Measurements from ENCODE around the gene PTPRG. TPM values are rescaled to one million over a fixed set of nuclear protein-coding genes. Genes with fewer than 3 reads are reported as not detected.
A peak's percentile ranks its signal among the peaks of the same experiment; 100 is the strongest.

The PTPRG gene
- total and polyA plus RNA-seq, 2 experiments from 2014 or later = 24.4 to 131 TPM

GRCh38 chr3:61740494-61740893 is 179.1 kb downstream of the PTPRG start:
- no peak overlapping the region for H3K4me3 Mint-ChIP-seq
- H3K9me3 Mint-ChIP-seq = no peaks in the 10 kb centered on the region; the same call in 2 of the 3 replicates
- no peak overlapping the region for H3K4me2 ChIP-seq
- H3K4me3 ChIP-seq = no peak overlapping the region
- 0 out of 2 replicates have a peak overlapping the region, but pooled peaks have one; percentile 42 for H3K27ac Mint-ChIP-seq
- no peaks in the 10 kb centered on the region for H3K36me3 ChIP-seq (ENCODE audit: insufficient read depth)
- DNase-seq (ENCODE audit: low spot score) (no peak), ATAC-seq (no peak)
- TF ChIP-seq JUNB (IDR thresholded peaks at IDR 0.05; ENCODE audit: unreplicated experiment) (no peak), NANOG (IDR thresholded peaks at IDR 0.05; ENCODE audit: borderline replicate concordance) (no peak), ZNF331 (CRISPR knock-in tag; IDR thresholded peaks at IDR 0.05; ENCODE audit: low read depth) (no peak), CREB1 (CRISPR knock-in tag; IDR thresholded peaks at IDR 0.05; ENCODE audit: low read depth) (no peak), CTCF (conservative IDR thresholded peaks at IDR 0.05; ENCODE audit: low read depth in 2 of 2) (no peak), ZNF114 (CRISPR knock-in tag; IDR thresholded peaks at IDR 0.05) (no peak), POLR2AphosphoS5 (IDR thresholded peaks at IDR 0.05; ENCODE audit: low read depth) (no peak)
- TF ChIP-seq, protein P1, sequence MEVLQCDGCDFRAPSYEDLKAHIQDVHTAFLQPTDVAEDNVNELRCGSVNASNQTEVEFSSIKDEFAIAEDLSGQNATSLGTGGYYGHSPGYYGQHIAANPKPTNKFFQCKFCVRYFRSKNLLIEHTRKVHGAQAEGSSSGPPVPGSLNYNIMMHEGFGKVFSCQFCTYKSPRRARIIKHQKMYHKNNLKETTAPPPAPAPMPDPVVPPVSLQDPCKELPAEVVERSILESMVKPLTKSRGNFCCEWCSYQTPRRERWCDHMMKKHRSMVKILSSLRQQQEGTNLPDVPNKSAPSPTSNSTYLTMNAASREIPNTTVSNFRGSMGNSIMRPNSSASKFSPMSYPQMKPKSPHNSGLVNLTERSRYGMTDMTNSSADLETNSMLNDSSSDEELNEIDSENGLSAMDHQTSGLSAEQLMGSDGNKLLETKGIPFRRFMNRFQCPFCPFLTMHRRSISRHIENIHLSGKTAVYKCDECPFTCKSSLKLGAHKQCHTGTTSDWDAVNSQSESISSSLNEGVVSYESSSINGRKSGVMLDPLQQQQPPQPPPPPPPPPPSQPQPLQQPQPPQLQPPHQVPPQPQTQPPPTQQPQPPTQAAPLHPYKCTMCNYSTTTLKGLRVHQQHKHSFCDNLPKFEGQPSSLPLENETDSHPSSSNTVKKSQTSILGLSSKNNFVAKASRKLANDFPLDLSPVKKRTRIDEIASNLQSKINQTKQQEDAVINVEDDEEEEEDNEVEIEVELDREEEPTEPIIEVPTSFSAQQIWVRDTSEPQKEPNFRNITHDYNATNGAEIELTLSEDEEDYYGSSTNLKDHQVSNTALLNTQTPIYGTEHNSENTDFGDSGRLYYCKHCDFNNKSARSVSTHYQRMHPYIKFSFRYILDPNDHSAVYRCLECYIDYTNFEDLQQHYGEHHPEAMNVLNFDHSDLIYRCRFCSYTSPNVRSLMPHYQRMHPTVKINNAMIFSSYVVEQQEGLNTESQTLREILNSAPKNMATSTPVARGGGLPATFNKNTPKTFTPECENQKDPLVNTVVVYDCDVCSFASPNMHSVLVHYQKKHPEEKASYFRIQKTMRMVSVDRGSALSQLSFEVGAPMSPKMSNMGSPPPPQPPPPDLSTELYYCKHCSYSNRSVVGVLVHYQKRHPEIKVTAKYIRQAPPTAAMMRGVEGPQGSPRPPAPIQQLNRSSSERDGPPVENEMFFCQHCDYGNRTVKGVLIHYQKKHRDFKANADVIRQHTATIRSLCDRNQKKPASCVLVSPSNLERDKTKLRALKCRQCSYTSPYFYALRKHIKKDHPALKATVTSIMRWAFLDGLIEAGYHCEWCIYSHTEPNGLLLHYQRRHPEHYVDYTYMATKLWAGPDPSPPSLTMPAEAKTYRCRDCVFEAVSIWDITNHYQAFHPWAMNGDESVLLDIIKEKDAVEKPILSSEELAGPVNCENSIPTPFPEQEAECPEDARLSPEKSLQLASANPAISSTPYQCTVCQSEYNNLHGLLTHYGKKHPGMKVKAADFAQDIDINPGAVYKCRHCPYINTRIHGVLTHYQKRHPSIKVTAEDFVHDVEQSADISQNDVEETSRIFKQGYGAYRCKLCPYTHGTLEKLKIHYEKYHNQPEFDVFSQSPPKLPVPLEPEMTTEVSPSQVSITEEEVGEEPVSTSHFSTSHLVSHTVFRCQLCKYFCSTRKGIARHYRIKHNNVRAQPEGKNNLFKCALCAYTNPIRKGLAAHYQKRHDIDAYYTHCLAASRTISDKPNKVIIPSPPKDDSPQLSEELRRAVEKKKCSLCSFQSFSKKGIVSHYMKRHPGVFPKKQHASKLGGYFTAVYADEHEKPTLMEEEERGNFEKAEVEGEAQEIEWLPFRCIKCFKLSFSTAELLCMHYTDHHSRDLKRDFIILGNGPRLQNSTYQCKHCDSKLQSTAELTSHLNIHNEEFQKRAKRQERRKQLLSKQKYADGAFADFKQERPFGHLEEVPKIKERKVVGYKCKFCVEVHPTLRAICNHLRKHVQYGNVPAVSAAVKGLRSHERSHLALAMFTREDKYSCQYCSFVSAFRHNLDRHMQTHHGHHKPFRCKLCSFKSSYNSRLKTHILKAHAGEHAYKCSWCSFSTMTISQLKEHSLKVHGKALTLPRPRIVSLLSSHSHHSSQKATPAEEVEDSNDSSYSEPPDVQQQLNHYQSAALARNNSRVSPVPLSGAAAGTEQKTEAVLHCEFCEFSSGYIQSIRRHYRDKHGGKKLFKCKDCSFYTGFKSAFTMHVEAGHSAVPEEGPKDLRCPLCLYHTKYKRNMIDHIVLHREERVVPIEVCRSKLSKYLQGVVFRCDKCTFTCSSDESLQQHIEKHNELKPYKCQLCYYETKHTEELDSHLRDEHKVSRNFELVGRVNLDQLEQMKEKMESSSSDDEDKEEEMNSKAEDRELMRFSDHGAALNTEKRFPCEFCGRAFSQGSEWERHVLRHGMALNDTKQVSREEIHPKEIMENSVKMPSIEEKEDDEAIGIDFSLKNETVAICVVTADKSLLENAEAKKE (CRISPR knock-in tag; IDR thresholded peaks at IDR 0.05) = no peak
- TF ChIP-seq, protein P2, sequence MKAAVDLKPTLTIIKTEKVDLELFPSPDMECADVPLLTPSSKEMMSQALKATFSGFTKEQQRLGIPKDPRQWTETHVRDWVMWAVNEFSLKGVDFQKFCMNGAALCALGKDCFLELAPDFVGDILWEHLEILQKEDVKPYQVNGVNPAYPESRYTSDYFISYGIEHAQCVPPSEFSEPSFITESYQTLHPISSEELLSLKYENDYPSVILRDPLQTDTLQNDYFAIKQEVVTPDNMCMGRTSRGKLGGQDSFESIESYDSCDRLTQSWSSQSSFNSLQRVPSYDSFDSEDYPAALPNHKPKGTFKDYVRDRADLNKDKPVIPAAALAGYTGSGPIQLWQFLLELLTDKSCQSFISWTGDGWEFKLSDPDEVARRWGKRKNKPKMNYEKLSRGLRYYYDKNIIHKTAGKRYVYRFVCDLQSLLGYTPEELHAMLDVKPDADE (IDR thresholded peaks at IDR 0.05) = no peak
- H3K36me3 Mint-ChIP-seq (ENCODE audit: low read depth) = peaks cover 11% of the 10 kb centered on the region
- peaks cover 36% of the 10 kb centered on the region for H3K4me1 ChIP-seq (ENCODE audit: insufficient read depth)
- H3K79me2 ChIP-seq (replicated peaks; ENCODE audit: insufficient read depth) = peaks cover 91% of the 10 kb centered on the region
- H3F3A ChIP-seq (replicated peaks; ENCODE audit: low read depth) = no peaks in the 10 kb centered on the region
- no peaks in the 10 kb centered on the region for H3K9me2 ChIP-seq (ENCODE audit: insufficient read depth)
- peaks cover 54% of the 10 kb centered on the region for H3K4me1 Mint-ChIP-seq
- peaks cover 11% of the 10 kb centered on the region; the same call in 1 of the 2 replicates for H4K20me1 ChIP-seq (replicated peaks; ENCODE audit: insufficient read depth)
- peaks cover 3% of the 10 kb centered on the region for H3K27me3 Mint-ChIP-seq (ENCODE audit: insufficient read depth, low read depth, poor library complexity)
- H3K27me3 ChIP-seq (ENCODE audit: insufficient read depth) = no peaks in the 10 kb centered on the region
- no peak overlapping the region for H2AFZ ChIP-seq
- H3K27ac ChIP-seq (ENCODE audit: low read depth) = no peak overlapping the region

Measured in GM23338 (cell line).